Neural progenitor cell (in vitro differentiated cells): ENCODE results near the gene ARID3A. TPM values are rescaled to one million over a fixed set of nuclear protein-coding genes. Genes with fewer than 3 reads are reported as not detected.

Experiments used
- DNase-seq: peaks from one replicate; pipeline ENCODE4 v3.0.0-alpha.2; 2016; ENCODE audit warnings: low spot score
- H2AFZ ChIP-seq: fragments of 200-600 bp; sonication (generic); replicated peaks from 2 replicates; pipeline ENCODE4 v1.6.1; 2016; ENCODE audit warnings: antibody characterized with exemption
- H3F3A ChIP-seq: fragments of 200-600 bp; sonication (generic); 2 replicates; pipeline ENCODE4 v1.6.1; 2016; ENCODE audit warnings: antibody characterized with exemption, low read depth
- H3K27ac ChIP-seq: fragments of 200-600 bp; sonication (generic); 2 replicates; pipeline ENCODE4 v1.5.1; 2016; ENCODE audit warnings: mild to moderate bottlenecking
- H3K27me3 ChIP-seq: fragments of 200-600 bp; sonication (generic); 2 replicates; pipeline ENCODE4 v1.6.1; 2016; ENCODE audit warnings: mild to moderate bottlenecking, moderate library complexity
- H3K36me3 ChIP-seq: fragments of 200-600 bp; sonication (generic); 2 replicates; pipeline ENCODE4 v1.5.1; 2016
- H3K4me1 ChIP-seq: fragments of 200-600 bp; sonication (generic); 2 replicates; pipeline ENCODE4 v1.6.1; 2016; ENCODE audit warnings: mixed run types
- H3K4me2 ChIP-seq: fragments of 200-600 bp; sonication (generic); 2 replicates; pipeline ENCODE4 v1.6.1; 2016
- H3K4me3 ChIP-seq: fragments of 200-600 bp; sonication (generic); 2 replicates; pipeline ENCODE4 v1.5.1; 2016
- H3K79me2 ChIP-seq: fragments of 200-600 bp; sonication (generic); 2 replicates; pipeline ENCODE4 v1.6.1; 2016; ENCODE audit warnings: low read depth
- H3K9ac ChIP-seq: fragments of 200-600 bp; sonication (generic); 2 replicates; pipeline ENCODE4 v1.6.1; 2016
- H3K9me3 ChIP-seq: fragments of 200-600 bp; sonication (generic); 2 replicates; pipeline ENCODE4 v1.5.1; 2016; ENCODE audit warnings: low read depth
- H4K20me1 ChIP-seq: fragments of 200-600 bp; sonication (generic); 2 replicates; pipeline ENCODE4 v1.6.1; 2016; ENCODE audit warnings: low read depth
- H3K27ac Mint-ChIP-seq: 3 replicates; pipeline ENCODE4 v1.8.0; 2021; ENCODE audit warnings: mixed read lengths
- H3K27me3 Mint-ChIP-seq: 2 replicates; pipeline ENCODE4 v1.8.0; 2022; ENCODE audit warnings: low read depth, mild to moderate bottlenecking, inconsistent platforms, moderate library complexity, mixed read lengths; ENCODE audit not compliant: insufficient read depth
- H3K36me3 Mint-ChIP-seq: 3 replicates; pipeline ENCODE4 v1.8.0; 2021; ENCODE audit warnings: mixed read lengths
- H3K4me1 Mint-ChIP-seq: 3 replicates; pipeline ENCODE4 v1.8.0; 2021; ENCODE audit warnings: mixed read lengths
- H3K4me3 Mint-ChIP-seq: 3 replicates; pipeline ENCODE4 v1.8.0; 2021; ENCODE audit warnings: mild to moderate bottlenecking, moderate library complexity, mixed read lengths
- H3K9me3 Mint-ChIP-seq: 3 replicates; pipeline ENCODE4 v1.8.0; 2020; ENCODE audit warnings: mixed read lengths
- EZH2 ChIP-seq: fragments of 200-600 bp; sonication (generic); IDR thresholded peaks from 2 replicates; pipeline ENCODE4 v1.6.1; 2017; ENCODE audit warnings: antibody characterized with exemption, mild to moderate bottlenecking, moderate library complexity
- EZH2phosphoT487 ChIP-seq: fragments of 200-600 bp; sonication (generic); IDR thresholded peaks from 2 replicates; pipeline ENCODE4 v1.6.1; 2017; ENCODE audit warnings: antibody characterized with exemption
- total RNA-seq: library from RNA; depleted of rRNA; stranded (reverse); fragments of >200 nt; gene quantifications from 2 replicates; pipeline ENCODE4 v1.2.3, GENCODE V29; 2015; ENCODE audit warnings: low replicate concordance
- TF ChIP-seq, protein P1 (sequence below): fragments of 200-600 bp; sonication (generic); IDR thresholded peaks from 2 replicates; pipeline ENCODE4 v1.5.1; 2017; ENCODE audit warnings: antibody characterized with exemption, mild to moderate bottlenecking

Gene ARID3A
- total RNA-seq, 1 donor from 2014 or later: 25.5 TPM

DNA sequence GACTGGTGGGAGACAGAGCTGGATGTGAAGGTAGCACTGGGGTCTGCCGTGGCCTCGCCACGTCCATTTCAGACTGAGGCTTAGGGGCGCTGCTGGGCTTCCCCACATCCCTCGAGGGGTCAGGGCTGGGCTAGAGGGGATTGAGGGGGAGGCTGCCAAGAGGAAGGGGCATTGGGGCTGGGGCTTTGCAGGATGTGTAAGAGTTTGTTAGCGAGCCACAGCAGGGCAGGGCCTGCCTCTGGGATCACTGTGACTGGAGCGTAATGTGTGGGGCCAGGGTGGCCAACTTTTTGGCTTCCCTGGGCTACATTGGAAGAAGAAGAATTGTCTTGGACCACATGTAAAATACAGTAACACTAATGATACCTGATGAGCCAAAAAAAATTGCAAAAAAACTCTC lies 14.1 kb downstream of the ARID3A start:
- no peaks in the 10 kb centered on the region for H3K36me3 ChIP-seq
- H3K4me2 ChIP-seq: no peak overlapping the region
- DNase-seq: no peak
- H4K20me1 ChIP-seq: peaks cover 94% of the 10 kb centered on the region
- no peak overlapping the region for H2AFZ ChIP-seq
- TF ChIP-seq EZH2phosphoT487: no peak
- TF ChIP-seq EZH2: no peak
- TF ChIP-seq, protein P1, sequence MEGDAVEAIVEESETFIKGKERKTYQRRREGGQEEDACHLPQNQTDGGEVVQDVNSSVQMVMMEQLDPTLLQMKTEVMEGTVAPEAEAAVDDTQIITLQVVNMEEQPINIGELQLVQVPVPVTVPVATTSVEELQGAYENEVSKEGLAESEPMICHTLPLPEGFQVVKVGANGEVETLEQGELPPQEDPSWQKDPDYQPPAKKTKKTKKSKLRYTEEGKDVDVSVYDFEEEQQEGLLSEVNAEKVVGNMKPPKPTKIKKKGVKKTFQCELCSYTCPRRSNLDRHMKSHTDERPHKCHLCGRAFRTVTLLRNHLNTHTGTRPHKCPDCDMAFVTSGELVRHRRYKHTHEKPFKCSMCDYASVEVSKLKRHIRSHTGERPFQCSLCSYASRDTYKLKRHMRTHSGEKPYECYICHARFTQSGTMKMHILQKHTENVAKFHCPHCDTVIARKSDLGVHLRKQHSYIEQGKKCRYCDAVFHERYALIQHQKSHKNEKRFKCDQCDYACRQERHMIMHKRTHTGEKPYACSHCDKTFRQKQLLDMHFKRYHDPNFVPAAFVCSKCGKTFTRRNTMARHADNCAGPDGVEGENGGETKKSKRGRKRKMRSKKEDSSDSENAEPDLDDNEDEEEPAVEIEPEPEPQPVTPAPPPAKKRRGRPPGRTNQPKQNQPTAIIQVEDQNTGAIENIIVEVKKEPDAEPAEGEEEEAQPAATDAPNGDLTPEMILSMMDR: no peak
- no peaks in the 10 kb centered on the region for H3K27me3 ChIP-seq
- Mint-ChIP-seq H3K36me3 (peaks cover 28% of the 10 kb centered on the region), H3K27me3 (peaks cover 10% of the 10 kb centered on the region), H3K27ac (peak overlapping the region; percentile 38), H3K4me1 (peaks cover 15% of the 10 kb centered on the region), H3K4me3 (peak overlapping the region; percentile 28), H3K9me3 (no peaks in the 10 kb centered on the region)
- no peaks in the 10 kb centered on the region for H3K9me3 ChIP-seq
- no peaks in the 10 kb centered on the region for H3K4me1 ChIP-seq
- peaks cover 97% of the 10 kb centered on the region for H3K79me2 ChIP-seq
- H3F3A ChIP-seq: no peaks in the 10 kb centered on the region
- no peak overlapping the region for H3K4me3 ChIP-seq
- no peak overlapping the region for H3K9ac ChIP-seq
- no peak overlapping the region for H3K27ac ChIP-seq

DNA sequence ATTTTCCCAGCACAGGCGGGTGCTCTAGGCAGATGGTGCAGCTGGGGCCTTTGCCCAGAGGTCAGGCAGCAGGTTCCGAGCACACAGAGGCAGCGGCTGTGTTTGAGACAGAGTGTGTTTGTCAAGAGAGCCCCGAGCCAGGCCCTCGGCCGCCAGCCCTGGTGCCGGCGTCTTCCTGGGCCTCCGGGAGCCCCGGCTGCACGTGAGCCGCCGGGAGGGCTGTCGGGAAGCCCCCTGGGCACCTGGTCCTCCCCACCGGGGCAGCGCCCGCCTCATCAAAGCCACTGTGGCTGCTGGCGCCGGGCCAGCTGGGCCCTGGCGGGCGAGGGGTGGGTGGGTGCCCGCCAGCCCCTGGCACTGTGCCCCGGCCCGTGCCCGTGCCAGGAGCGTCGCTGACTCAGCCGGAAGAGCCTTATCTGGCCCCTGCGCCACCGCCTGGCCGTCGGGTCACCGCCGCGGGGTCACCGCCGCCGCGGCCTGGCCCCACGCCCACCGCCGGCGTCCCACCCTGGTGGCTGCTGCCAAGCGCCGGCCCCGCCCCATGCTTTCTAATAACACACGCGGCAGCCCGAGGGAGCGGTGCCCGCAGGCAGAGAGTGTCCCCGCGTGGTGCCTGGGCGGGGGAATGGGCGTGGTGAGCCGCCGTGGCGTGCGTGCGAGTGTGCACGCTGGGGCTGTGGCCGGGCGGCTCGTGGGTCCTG lies 14.9 kb downstream of the ARID3A start:
- Histone ChIP-seq H3K27ac (no peak overlapping the region), H3K4me2 (no peak overlapping the region), H3K36me3 (no peaks in the 10 kb centered on the region)

DNA sequence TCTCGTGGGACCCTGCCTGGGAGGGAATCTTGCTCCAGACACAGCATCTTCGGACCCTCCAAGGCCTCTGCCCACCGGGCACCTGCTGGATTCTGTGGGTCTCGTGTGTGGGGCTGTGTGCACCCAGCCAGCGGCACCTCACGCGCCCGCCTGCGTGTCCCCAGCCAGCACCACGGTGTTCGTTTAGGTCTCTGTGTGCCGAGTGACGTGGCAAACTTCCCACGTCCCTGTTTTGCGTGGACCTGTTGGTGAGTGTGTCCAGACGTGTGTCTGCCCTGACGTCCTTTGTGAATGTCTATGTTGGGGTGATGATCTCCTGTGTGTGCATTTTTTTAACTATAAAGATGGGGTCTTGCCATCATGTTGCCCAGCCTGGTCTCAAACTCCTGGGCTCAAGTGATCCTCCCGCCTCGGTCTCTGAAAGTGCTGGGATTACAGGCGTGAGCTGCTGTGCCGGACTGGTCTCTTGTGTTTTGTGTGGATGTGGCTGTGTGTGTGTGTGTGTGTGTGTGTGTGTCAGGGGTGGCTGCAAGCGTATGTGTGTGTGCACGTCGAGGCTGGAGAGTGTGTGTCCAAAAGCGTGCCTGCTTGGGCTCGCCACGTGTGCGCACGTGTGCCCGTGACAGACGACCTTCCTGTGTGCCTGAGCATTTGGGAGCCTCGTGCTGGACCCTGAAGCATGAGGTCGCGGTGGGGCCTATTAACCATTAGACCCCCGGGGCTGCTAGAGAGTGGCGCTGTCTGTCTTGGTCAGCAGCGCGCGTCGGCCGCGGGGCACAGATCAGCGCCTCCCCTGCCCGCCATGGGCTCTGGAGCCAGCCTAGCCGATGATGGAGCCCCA lies 15.7 kb downstream of the ARID3A start:
- no peak overlapping the region for H3K9ac ChIP-seq
- no peak overlapping the region for H3K27ac Mint-ChIP-seq
- peaks cover 26% of the 10 kb centered on the region for H3K36me3 Mint-ChIP-seq

More for the DNA sequence above, 14.9 kb downstream of the ARID3A start:
- H3K9me3 ChIP-seq: no peaks in the 10 kb centered on the region
- no peak overlapping the region for H3K4me3 ChIP-seq
- peaks cover 15% of the 10 kb centered on the region for H3K4me1 Mint-ChIP-seq
- H3K27me3 Mint-ChIP-seq: peaks cover 10% of the 10 kb centered on the region
- peaks cover 94% of the 10 kb centered on the region for H4K20me1 ChIP-seq
- H3K4me3 Mint-ChIP-seq: no peak overlapping the region
- no peaks in the 10 kb centered on the region for H3F3A ChIP-seq
- peaks cover 26% of the 10 kb centered on the region for H3K36me3 Mint-ChIP-seq
- H3K79me2 ChIP-seq: peaks cover 97% of the 10 kb centered on the region
- H2AFZ ChIP-seq: no peak overlapping the region
- H3K9me3 Mint-ChIP-seq: no peaks in the 10 kb centered on the region
- TF ChIP-seq EZH2phosphoT487 (no peak), EZH2 (no peak)
- TF ChIP-seq, protein P1: no peak
- H3K27ac Mint-ChIP-seq: no peak overlapping the region
- no peak overlapping the region for H3K9ac ChIP-seq
- H3K4me1 ChIP-seq: no peaks in the 10 kb centered on the region
- no peak for DNase-seq
- no peaks in the 10 kb centered on the region for H3K27me3 ChIP-seq

More for the DNA sequence above, 15.7 kb downstream of the ARID3A start:
- peaks cover 95% of the 10 kb centered on the region for H3K79me2 ChIP-seq
- H3K4me1 ChIP-seq: no peaks in the 10 kb centered on the region
- no peak for DNase-seq
- H3K4me3 Mint-ChIP-seq: peak overlapping the region; percentile 36
- H2AFZ ChIP-seq: no peak overlapping the region
- TF ChIP-seq EZH2phosphoT487: no peak
- TF ChIP-seq, protein P1: no peak
- no peak for TF ChIP-seq EZH2
- H3K4me1 Mint-ChIP-seq: peaks cover 15% of the 10 kb centered on the region
- peaks cover 91% of the 10 kb centered on the region for H4K20me1 ChIP-seq
- H3F3A ChIP-seq: no peaks in the 10 kb centered on the region
- H3K36me3 ChIP-seq: no peaks in the 10 kb centered on the region
- H3K4me3 ChIP-seq: no peak overlapping the region
- H3K27me3 ChIP-seq: no peaks in the 10 kb centered on the region
- H3K27ac ChIP-seq: no peak overlapping the region
- H3K9me3 Mint-ChIP-seq: no peaks in the 10 kb centered on the region
- peaks cover 10% of the 10 kb centered on the region for H3K27me3 Mint-ChIP-seq
- H3K4me2 ChIP-seq: no peak overlapping the region
- no peaks in the 10 kb centered on the region for H3K9me3 ChIP-seq
